HEK293T (cell line): ENCODE data around the gene HOXA10.

ENCODE experiments used
- BHLHE40 ChIP-seq: fragments of 450-650 bp; IDR thresholded peaks from 2 replicates; pipeline ENCODE4 v1.6.1; 2016; ENCODE audit warnings: mild to moderate bottlenecking, moderate library complexity, borderline replicate concordance
- FOXM1 ChIP-seq: fragments of 450-650 bp; IDR thresholded peaks from 2 replicates; pipeline ENCODE4 v1.6.1; 2017; ENCODE audit warnings: mild to moderate bottlenecking, borderline replicate concordance
- TARDBP ChIP-seq: fragments of 450-650 bp; IDR thresholded peaks from 2 replicates; pipeline ENCODE4 v1.6.1; 2016

- no peak for TF ChIP-seq TARDBP
- TF ChIP-seq BHLHE40: no peak
- no peak for TF ChIP-seq FOXM1
Measured at GRCh38 chr7:27128776-27129728, 45.1 kb downstream of the HOXA10 start.
